Activated T-helper 1 cell treated with anti-CD3 and anti-CD28 coated beads, Interleukin-12 subunit alpha, Interleukin-12 subunit beta, Interleukin-2, Interleukin-4 antibody, amounts not matched to agents 30 ng/mL and 10 ng/mL and 1 ng/mL, durations not matched to agents 14 hours and 24 hours and 36 hours (primary cell): ENCODE measurements around the gene FMO1. TPM values are rescaled to one million over a fixed set of nuclear protein-coding genes. Genes with fewer than 3 reads are reported as not detected.
"Not testable (repeated sequence)": the region's sequence is repeated elsewhere in the genome, so short reads cannot be mapped to it uniquely, and the experiment has no call there.

ENCODE experiments used
- DNase-seq: peaks from one replicate; pipeline ENCODE4 v3.0.0; 2021; ENCODE audit warnings: low spot score
- H3K27ac Mint-ChIP-seq: one replicate; pipeline ENCODE4 v1.8.0; 2021; ENCODE audit warnings: mild to moderate bottlenecking, mixed read lengths
- H3K27me3 Mint-ChIP-seq: one replicate; pipeline ENCODE4 v1.8.0; 2022; ENCODE audit warnings: mild to moderate bottlenecking, moderate library complexity, mixed read lengths; ENCODE audit not compliant: insufficient read depth
- H3K36me3 Mint-ChIP-seq: one replicate; pipeline ENCODE4 v1.8.0; 2021; ENCODE audit warnings: low read depth, mixed read lengths
- H3K4me1 Mint-ChIP-seq: one replicate; pipeline ENCODE4 v1.8.0; 2021; ENCODE audit warnings: low read depth, mixed read lengths
- H3K4me3 Mint-ChIP-seq: one replicate; pipeline ENCODE4 v1.8.0; 2021; ENCODE audit warnings: mild to moderate bottlenecking, moderate library complexity, mixed read lengths
- H3K9me3 Mint-ChIP-seq: one replicate; pipeline ENCODE4 v1.8.0; 2021; ENCODE audit warnings: mixed read lengths
- intact Hi-C: fragments of 100-400 bp; cut with micrococcal nuclease; formaldehyde crosslinking; loops from one replicate; pipeline ENCODE4 v1.15.1; 2024
- total RNA-seq: library from RNA; stranded (reverse); gene quantifications from 2 replicates; pipeline ENCODE4 v1.2.3, GENCODE V29; 2022

Gene FMO1
- total RNA-seq, 1 donor from 2014 or later = not detected

GRCh38 chr1:171267391-171267790, 19.1 kb downstream of the FMO1 start:
- intact Hi-C loops = no loop called here
- Mint-ChIP-seq H3K4me3 (no peak overlapping the region), H3K27ac (no peak overlapping the region), H3K36me3 (no peaks in the 10 kb centered on the region), H3K9me3 (no peaks in the 10 kb centered on the region), H3K27me3 (peaks cover 5% of the 10 kb centered on the region), H3K4me1 (no peaks in the 10 kb centered on the region)
- DNase-seq = no peak

DNA sequence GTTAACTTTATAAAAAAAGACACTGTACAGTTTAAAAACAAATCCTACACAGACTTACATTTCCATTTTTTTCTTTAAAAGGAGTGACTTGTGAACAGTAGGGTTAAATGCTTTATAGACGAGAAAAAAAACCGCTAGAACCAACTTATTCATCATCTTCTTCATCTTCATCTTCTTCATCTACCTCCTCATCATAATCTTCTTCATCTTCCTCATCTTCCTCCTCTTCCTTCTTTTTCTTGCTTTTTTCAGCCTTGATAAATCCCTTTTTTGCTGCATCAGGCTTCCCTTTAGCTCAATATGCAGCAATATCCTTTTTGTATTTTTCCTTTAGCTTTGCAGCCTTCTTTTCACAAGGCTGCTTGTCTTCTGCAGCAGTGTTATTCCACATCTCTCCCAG, 22.5 kb downstream of the FMO1 start:
- H3K27me3 Mint-ChIP-seq = peaks cover 6% of the 10 kb centered on the region
- no peaks in the 10 kb centered on the region for H3K4me1 Mint-ChIP-seq
- no peak overlapping the region for H3K27ac Mint-ChIP-seq
- intact Hi-C loops = no loop called here
- no peaks in the 10 kb centered on the region for H3K9me3 Mint-ChIP-seq
- DNase-seq = no peak
- H3K4me3 Mint-ChIP-seq = no peak overlapping the region
- H3K36me3 Mint-ChIP-seq = no peaks in the 10 kb centered on the region

- Mint-ChIP-seq H3K27ac (no peak overlapping the region), H3K36me3 (no peaks in the 10 kb centered on the region), H3K4me3 (no peak overlapping the region), H3K27me3 (peaks cover 15% of the 10 kb centered on the region), H3K4me1 (no peaks in the 10 kb centered on the region), H3K9me3 (no peaks in the 10 kb centered on the region)
- intact Hi-C loops = no loop called here
- no peak for DNase-seq
These were observed 29.2 kb downstream of the FMO1 start for GRCh38 chr1:171277534-171277933.

GRCh38 chr1:171279234-171279633, 30.9 kb downstream of the FMO1 start:
- intact Hi-C loops = no loop called here
- Mint-ChIP-seq H3K4me3 (no peak overlapping the region), H3K4me1 (no peaks in the 10 kb centered on the region), H3K9me3 (no peaks in the 10 kb centered on the region), H3K27ac (no peak overlapping the region), H3K27me3 (peaks cover 15% of the 10 kb centered on the region), H3K36me3 (no peaks in the 10 kb centered on the region)
- DNase-seq = no peak

GRCh38 chr1:171279678-171280077, 31.4 kb downstream of the FMO1 start:
- intact Hi-C loops = no loop called here
- H3K27me3 Mint-ChIP-seq = peaks cover 19% of the 10 kb centered on the region
- no peaks in the 10 kb centered on the region for H3K9me3 Mint-ChIP-seq
- DNase-seq = no peak
- no peaks in the 10 kb centered on the region for H3K4me1 Mint-ChIP-seq
- no peaks in the 10 kb centered on the region for H3K36me3 Mint-ChIP-seq
- no peak overlapping the region for H3K27ac Mint-ChIP-seq
- no peak overlapping the region for H3K4me3 Mint-ChIP-seq

GRCh38 chr1:171280599-171280998, 32.3 kb downstream of the FMO1 start:
- Mint-ChIP-seq H3K4me3 (no peak overlapping the region), H3K4me1 (no peaks in the 10 kb centered on the region), H3K27ac (no peak overlapping the region), H3K27me3 (peaks cover 25% of the 10 kb centered on the region), H3K9me3 (no peaks in the 10 kb centered on the region), H3K36me3 (no peaks in the 10 kb centered on the region)
- intact Hi-C loops = no loop called here
- DNase-seq = no peak

DNA sequence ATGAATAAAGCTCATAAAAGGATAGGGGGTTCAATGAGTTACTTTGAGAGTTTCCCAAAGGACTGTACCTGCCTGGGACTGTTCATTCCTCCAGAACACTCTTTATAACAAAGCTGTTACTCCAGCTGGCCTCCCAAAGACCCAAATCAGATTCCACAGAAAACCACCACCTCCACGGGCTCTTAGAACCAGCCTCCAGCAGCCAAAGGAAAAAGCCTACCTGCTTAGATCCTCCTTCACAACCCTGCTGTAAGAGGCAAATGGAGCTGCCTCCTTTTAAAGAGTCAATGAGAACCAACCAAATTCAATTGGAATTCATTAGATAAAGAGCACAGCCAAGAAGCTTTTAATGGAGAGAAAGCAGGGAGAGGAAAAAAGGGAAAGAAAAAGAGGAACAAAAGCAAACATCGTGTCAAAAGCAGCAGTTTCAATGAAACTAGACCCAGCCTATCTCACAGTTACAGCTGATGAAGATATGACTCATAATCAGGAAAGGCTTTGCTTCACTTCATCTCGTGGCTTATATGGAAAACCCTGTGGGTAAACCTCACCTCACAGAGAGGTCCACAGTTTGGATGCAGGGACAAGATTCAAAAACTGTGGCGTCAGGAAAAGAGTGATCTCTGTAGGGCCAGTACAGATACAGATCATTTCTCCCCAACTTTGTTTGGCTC, 37.9 kb downstream of the FMO1 start:
- Mint-ChIP-seq H3K27me3 (peaks cover 17% of the 10 kb centered on the region), H3K9me3 (no peaks in the 10 kb centered on the region), H3K4me3 (no peak overlapping the region), H3K36me3 (no peaks in the 10 kb centered on the region), H3K27ac (no peak overlapping the region), H3K4me1 (peaks cover 6% of the 10 kb centered on the region)
- DNase-seq = no peak
- intact Hi-C loops = no loop called here

DNA sequence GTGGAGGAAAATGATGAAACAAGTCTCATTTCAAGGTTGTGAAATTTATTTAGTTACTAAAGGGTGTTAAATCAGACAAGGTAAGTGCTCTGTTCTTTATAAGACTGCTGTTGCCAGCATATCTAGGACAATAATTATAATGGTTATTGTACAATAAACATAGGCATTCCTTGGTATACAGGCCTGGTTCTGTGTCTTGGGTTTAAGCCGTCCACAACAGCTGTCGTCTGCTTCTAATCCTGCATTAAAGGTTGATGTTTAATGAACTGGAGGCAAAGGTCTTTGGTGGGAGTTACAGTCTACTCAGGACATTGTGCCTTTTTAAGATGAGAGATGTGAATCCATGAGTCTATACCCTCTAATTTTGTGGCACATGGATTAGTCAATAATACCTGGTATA, 42.3 kb downstream of the FMO1 start:
- no peak for DNase-seq
- H3K27ac Mint-ChIP-seq = no peak overlapping the region
- H3K4me1 Mint-ChIP-seq = peaks cover 6% of the 10 kb centered on the region
- H3K4me3 Mint-ChIP-seq = no peak overlapping the region
- H3K36me3 Mint-ChIP-seq = no peaks in the 10 kb centered on the region
- peaks cover 6% of the 10 kb centered on the region for H3K27me3 Mint-ChIP-seq
- no peaks in the 10 kb centered on the region for H3K9me3 Mint-ChIP-seq
- intact Hi-C loops = no loop called here

DNA sequence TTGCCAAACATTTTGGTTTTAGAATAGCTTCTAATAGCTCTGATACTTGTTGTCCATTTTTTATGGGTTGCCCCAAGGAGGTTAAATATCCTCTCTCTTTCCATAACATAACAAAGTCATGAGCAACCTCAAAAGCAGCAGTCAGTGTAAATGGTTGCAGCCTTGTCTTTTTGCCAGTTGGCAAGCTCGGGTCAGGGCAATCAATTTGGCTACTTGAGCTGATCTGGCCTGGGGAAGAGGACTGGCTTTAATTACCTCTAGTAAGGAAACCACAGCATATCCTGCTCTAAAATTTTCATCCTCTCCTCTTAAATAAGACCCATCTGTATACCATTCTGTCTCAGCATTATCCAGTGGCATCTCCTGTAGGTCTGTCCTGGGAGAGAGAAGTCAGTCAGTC, 44.5 kb downstream of the FMO1 start:
- Mint-ChIP-seq H3K27ac (no peak overlapping the region), H3K4me1 (no peaks in the 10 kb centered on the region), H3K9me3 (no peaks in the 10 kb centered on the region), H3K4me3 (no peak overlapping the region), H3K36me3 (no peaks in the 10 kb centered on the region), H3K27me3 (peaks cover 3% of the 10 kb centered on the region)
- DNase-seq = no peak
- intact Hi-C loops = no loop called here

- intact Hi-C loops, H3K27ac Mint-ChIP-seq, DNase-seq, H3K4me3 Mint-ChIP-seq, H3K27me3 Mint-ChIP-seq, H3K36me3 Mint-ChIP-seq, H3K4me1 Mint-ChIP-seq: not testable (repeated sequence)
- peaks cover 14% of the 10 kb centered on the region for H3K9me3 Mint-ChIP-seq
These were observed 47.1 kb downstream of the FMO1 start for GRCh38 chr1:171295383-171295782.

DNA sequence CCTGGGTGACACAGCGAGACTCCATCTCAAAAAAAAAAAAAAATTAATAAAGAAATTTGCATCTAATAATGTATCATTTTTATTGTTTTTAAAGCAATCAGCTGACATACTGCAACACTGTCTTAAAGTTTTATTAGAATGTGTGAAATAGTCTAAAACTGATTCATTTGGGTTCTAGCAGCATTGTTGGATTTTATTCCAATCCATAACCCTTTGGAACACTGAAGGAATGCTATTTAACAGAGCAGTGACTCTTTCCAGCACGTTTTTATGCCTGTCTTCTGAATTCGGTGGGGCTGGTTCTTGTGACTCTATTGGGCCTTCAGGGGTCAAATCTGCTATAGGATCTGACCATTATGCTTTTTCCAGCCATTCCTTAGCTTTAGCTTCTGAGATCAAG, 47.5 kb downstream of the FMO1 start:
- H3K36me3 Mint-ChIP-seq = no peaks in the 10 kb centered on the region

GRCh38 chr1:171296897-171297296, 48.6 kb downstream of the FMO1 start:
- no peak for DNase-seq
- H3K4me3 Mint-ChIP-seq = no peak overlapping the region
- H3K27ac Mint-ChIP-seq = no peak overlapping the region
- H3K27me3 Mint-ChIP-seq = peaks cover 3% of the 10 kb centered on the region
- intact Hi-C loops = no loop called here
- H3K9me3 Mint-ChIP-seq = peaks cover 24% of the 10 kb centered on the region
- H3K36me3 Mint-ChIP-seq = no peaks in the 10 kb centered on the region
- H3K4me1 Mint-ChIP-seq = no peaks in the 10 kb centered on the region

More for the DNA sequence above, 47.5 kb downstream of the FMO1 start:
- peaks cover 15% of the 10 kb centered on the region for H3K9me3 Mint-ChIP-seq
- H3K27me3 Mint-ChIP-seq = peaks cover 3% of the 10 kb centered on the region
- DNase-seq = no peak
- H3K4me3 Mint-ChIP-seq = no peak overlapping the region
- no peak overlapping the region for H3K27ac Mint-ChIP-seq
- intact Hi-C loops = no loop called here
- no peaks in the 10 kb centered on the region for H3K4me1 Mint-ChIP-seq

DNA sequence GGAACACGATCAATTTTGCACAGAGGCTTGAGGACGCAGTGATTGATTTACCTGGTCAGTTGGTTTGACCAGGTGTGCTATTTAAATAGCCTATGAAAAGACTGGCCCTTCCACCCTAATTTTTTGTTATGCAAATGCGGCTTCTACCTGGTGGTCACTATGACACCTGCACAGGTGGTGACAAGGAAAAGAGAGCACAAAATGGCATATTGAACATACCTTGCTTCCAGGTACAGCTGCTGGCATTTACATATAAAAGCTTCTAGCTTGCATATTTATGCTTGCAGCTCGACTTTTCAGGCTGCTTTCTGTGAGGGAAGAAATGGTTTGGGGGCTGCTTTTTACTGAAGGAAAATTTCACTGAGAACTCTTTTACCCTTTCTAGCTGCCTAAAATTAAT, 50.4 kb downstream of the FMO1 start:
- Mint-ChIP-seq H3K27ac (no peak overlapping the region), H3K4me1 (no peaks in the 10 kb centered on the region), H3K9me3 (peaks cover 29% of the 10 kb centered on the region), H3K27me3 (peaks cover 3% of the 10 kb centered on the region), H3K4me3 (no peak overlapping the region), H3K36me3 (no peaks in the 10 kb centered on the region)
- intact Hi-C loops = no loop called here
- DNase-seq = no peak

DNA sequence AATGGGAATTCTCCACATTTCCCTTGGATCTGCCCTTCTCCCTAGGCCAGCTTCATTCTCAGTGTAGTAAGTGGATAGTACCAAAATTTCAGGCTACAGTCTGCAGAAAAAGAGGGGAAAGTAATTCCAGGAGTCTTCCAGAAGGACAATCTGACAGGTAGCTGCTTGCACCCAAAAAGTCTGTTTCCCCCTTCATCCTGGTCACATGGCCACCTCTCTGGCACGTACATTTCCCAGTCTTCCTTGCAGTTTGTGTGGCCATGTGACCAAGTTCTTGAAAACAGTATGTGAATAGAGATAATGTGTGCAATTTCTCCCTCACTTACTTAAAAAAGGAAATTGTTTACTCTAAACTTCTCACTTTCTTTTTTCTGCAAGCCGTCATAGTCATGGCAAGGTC, 51.0 kb downstream of the FMO1 start:
- H3K4me3 Mint-ChIP-seq = no peak overlapping the region
- H3K4me1 Mint-ChIP-seq = no peaks in the 10 kb centered on the region
- H3K27ac Mint-ChIP-seq = no peak overlapping the region
- H3K27me3 Mint-ChIP-seq = no peaks in the 10 kb centered on the region
- DNase-seq = no peak
- peaks cover 29% of the 10 kb centered on the region for H3K9me3 Mint-ChIP-seq
- intact Hi-C loops = no loop called here
- H3K36me3 Mint-ChIP-seq = no peaks in the 10 kb centered on the region
